HG03457 (cell line): Measurements from ENCODE around the gene CAMK2A.
"Not testable (repeated sequence)": the region's sequence is repeated elsewhere in the genome, so short reads cannot be mapped to it uniquely, and the experiment has no call there.

Source experiments
- ATAC-seq: cut with Tn5 transposase; IDR thresholded peaks from one replicate; pipeline ENCODE4 v1.9.1; 2021; ENCODE audit warnings: moderate number of reproducible peaks; ENCODE audit not compliant: unreplicated experiment

The CAMK2A gene

DNA sequence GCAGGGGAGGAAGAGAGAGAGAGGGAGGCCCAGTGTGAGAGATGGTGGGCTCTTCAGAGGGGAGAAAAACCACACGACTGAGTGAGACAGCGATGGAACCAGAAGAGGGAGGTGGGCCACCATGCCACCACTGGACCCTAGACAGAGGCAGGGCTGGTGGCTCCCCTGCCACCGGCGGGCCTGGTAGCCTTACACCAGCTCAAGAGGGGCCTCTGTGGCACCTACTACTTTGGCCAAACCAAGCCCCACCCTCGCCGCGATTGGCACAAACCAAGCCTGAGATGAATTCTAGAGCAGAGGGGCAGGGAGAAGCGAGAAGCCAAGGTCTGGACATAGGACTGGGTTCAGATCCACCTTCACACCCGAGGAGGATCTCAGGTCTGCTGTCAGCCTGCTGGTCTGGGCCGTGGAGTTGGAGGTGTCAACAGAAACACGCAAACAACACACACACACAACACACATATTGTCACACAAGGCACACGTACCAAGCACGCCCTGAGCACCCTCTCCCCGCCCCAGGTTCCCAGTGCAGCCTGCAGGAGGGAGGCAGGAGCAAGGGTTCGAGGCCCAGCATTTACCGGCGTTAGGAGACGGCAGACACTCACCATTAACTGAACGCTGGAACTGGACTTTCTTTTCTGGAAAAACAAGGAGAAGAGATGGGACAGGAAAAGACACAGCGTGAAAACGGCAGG is 50.3 kb downstream of the CAMK2A start:
- ATAC-seq: no peak

DNA sequence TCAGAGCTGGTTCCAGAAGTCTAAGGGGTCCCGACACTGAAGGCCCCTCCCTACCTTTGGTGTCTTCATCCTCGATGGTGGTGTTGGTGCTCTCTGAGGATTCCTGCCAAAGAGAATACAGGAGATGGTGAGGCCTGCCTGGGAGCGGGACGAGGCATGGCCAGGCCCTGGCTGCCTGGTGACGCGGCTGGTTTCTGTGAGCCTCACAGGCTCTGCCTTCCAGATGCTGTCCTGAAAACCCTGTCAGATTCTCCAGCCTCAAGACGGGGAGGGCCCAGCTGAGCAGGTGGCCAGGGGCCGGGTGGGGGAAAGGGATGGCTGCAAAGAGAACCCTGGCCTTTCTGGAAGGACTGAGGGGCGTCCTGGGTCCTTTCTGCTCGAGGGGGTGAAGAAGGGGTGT is 50.9 kb downstream of the CAMK2A start:
- no peak for ATAC-seq

DNA sequence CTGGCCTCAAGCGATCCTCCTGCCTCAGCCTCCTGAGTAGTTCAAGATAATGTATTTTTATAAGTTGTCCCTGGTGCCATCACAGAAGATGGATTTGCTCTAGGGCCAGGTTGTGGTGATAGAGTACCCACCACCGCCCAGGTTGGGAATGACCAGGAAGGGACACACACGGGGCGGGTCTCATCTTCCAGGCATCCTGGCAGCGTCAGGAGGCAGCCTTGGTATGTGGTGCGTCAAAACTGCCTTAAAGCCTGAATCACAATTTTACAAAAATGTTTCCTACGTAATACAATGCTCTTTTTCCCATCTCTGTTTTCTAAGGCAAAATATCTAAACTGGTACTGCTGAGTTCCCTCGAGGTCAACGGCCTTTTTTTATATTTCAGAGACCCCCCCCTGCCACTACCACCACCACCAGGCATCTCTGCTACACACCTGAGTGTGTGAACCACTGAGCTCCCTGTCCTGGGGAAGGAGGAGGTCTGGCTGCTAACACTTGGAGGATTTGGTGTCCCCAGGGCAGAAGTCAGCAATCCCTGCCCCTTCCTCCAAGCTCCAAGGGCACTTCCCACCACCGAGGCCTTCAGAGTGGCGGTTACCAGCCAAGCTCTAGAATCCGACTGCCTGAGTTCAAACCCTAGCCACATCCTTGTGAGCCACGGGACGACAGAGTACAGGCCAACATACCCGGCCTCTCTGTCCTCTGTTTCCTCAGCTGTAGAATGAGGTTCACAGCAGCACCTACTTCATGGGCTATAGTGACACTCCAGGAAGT is 52.4 kb downstream of the CAMK2A start:
- ATAC-seq: no peak

DNA sequence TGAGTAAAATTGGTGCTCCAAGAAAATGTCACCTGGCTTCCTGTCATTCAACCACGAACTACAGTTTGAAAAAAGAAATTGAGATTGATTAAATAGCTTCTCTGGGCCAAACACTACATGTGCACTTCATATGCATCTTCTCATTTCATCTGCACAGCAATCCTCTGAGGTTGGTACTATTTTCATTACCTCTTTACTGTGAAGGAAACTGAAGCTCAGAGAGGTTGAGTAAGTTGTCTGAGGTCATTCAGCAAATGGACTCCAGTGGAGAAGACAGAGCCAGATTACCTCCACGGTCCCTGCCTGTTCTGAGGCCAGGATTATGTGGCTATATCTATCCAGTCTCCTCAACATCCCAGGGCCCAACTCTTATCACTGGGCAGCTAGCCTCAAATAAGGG is 53.3 kb downstream of the CAMK2A start:
- no peak for ATAC-seq

DNA sequence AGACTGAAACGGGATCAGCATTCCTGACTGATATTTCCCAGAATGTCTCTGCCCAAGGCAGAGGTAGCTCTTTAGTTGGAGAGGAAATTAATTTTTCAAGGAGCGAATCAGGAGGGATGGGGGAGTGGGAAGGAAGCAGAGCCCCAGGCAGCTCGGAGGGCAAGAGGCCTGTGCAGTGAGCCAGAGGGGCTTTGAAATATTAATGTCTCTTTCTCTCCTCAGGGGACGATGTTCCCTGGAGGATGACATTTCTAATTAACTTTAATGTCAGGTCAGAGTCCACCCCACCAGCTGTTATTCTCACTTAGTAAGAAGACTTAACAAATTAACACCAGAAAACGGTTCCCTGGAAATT is 54.1 kb downstream of the CAMK2A start:
- ATAC-seq: no peak

DNA sequence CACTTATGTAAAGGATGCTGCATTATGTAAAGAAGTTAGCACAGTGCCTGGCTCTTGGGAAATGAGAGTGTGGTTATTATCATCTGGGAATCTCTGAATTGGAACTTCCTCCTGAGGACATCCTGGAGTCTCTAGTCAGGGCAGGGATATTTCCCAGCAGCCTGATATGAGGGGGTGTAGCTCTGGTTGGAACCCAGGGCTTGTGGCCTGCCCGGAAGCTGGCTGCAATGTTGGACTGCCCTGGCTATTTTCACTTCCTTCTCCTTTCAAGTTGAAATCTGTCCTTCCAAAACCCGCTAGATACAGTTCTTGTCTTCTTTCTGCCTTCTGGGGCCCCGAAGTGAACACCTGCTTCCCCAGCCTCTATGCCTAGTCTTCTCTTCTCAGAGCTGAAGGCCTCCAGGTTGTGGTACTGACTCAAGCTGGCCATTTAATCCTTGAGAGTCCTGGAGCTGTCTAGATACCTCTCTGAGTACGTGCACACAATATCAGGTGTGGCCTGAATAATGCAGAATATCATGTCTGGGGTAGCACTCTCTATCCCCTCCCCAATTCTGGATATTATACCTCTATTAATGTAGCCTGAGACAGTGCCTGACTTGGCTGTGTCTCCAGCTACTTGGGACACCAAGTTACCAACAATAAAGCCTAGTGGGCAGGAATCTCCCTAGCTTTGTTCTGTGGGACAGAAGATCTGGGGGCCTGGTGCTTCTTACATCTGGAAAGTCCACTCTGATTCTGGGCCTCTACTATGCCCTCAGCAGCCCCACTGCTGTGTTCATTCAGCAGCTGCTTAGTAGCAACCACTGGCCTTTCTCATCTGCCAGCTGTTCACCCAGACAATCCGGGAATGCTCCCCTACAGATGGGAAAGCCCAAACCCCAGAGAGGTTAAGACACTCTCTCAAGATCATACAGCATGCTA is 54.7 kb downstream of the CAMK2A start:
- no peak for ATAC-seq

DNA sequence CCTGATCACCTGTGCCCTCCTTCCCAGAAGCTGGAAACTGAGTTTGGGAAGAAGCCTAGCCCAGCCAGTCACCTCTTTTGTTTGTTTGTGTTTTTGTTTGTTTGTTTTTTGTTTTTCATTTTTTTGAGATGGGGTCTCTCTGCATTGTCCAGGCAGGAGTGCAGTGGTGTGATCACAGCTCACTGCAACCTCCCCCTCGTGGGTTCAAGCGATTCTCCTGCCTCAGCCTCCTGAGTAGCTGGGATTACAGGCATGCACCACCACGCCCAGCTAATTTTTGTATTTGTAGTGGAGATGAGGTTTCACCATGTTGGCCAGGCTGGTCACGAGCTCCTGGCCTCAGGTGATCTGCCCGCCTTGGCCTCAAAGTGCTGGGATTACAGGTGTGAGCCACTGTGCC is 55.9 kb downstream of the CAMK2A start:
- ATAC-seq: not testable (repeated sequence)

DNA sequence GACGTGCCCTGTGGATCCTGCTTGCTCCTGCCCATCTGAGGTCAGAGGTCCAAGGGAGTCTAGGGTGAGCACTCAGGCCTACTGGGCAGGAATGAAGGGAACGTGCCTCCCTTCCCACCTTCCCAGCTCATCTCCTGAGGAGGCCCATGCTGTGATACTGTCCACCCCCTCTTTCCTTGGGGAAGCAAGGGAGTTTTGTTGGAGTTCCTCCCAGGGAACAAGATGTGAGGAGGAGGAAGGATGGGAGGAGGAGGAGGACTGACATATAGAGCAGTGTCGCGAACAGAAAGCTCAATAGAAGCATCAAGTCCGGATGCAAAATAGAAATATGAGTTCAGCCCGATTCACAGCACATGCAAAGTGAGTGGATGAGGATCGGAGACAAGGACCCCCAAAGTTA is 58.7 kb downstream of the CAMK2A start:
- no peak for ATAC-seq

DNA sequence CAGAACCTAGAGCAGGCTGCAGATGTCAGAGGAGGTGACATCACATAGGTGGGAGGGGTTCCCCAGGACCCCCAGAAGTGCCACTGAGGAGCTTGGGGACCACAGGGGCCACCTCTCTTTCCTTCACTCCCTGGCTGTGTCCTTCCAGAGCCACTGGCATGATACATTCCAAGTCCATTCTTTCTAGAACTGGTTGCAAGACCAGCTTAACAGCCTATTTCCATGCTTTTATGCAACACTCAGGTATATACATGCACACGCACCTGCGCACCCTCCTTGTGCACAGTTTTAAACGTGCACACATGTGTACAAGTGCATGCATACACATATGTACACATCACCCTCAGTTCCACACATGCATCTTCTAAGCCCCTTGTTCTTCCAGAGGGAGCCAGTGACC is 60.0 kb downstream of the CAMK2A start:
- no peak for ATAC-seq

DNA sequence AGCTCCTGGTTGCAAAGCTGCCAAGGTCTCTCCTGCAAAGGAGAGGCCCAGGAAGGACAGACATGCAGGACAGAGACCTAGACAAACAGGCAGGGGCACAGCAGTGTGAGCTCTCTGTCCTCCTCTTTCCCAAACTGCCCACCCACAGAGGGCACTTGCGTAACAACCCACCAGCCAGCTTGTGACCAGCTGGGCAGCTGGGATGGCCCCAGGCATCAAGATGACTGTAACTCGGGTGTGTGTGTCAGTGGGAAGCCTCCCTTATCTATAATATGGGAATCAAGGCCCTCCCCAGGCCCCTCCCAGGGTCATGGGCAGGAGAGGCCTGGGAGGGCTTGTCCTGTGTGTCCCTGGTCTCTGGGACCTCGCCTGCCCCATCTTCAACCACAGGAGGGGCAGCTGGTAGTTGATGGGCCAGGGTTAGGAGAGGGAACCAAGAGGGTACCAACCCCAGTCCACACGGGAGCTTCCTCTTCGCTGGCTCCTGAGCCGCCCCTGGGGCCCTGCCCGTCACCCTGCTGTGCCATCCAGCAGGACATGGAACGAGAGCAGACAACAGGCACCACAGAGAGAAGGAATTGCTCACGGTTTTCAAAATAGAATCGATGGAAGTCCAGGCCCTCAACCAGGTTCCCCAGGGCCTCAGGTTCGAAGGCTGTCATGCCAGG is 61.8 kb downstream of the CAMK2A start:
- no peak for ATAC-seq

DNA sequence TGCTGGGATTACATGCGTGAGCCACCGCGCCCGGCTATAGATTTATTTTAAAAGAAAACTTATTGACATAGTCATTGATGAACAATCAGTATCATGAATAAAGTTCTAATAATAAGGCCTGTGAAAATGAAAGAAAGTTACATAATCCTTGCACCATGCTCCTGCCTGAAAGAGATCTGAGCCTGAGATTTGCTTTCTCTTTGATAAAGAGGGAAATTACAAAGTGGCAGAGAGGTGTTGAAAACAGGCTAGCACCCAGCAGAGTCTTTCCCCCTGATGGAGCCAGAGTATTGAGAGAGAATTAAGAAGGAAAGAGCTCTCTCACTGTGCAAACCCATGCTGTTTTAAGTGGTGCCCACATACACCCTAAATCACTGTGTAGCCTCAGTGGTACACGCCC is 62.5 kb downstream of the CAMK2A start:
- no peak for ATAC-seq

DNA sequence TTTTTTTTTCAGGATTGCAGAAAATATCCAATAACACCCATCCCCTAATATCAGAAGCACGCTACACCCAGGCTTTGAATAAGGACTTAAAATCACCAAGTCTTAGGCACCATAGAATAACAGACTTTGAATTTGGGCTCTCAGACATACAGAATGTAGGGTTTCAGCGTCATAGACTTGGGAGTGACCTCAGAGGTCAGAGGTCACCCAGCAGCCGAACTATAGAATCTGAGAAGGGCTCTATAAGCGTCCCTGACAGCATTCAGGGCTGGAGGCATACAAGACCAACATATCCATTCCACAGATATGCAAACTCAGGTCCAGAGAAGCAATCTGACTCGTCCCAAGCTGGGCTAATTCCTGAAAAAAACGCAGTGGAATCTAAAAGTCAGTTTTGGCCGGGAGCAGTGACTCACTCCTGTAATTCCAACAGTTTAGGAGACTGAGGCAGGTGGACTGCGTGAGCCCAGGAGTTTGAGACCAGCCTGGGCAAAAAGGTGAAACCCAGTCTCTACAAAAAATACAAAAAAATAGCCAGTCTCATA is 65.0 kb downstream of the CAMK2A start:
- ATAC-seq: no peak

DNA sequence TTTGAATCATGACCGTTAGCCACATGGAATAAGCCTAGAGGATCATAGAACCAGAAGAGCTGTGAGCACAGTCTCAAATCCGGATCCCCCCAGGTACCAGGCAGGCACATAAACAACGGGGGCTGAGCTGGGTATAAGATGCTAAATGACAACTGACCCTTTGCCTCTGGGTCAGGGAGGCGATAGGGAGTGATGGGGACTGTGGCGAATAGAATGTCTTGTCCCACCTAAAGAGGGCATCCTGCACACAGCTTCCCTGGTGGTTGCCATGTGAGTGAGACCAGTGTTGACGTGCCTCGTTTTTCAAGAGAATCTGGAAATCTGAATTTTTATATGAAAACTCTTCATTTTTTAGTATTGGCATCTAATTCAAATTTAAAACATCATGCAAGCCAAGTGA is 66.1 kb downstream of the CAMK2A start:
- no peak for ATAC-seq

DNA sequence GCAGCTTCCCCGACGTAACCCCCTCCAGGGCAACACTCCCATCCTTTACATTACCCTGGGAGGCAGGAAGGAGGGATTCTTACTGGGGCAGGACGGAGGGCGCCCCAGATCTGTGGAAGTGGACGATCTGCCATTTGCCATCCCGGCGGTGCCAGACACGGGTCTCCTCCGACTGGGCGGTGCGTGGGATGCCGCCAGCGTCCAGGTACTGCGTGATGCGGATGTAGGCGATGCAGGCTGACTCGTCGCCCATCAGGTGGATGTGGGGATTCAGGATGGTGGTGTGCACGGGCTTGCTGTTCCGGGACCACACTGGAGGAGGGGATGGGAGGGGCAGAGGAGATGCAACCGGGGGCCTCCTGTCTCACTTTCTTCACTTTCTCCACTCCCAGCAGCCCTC is 66.7 kb downstream of the CAMK2A start:
- no peak for ATAC-seq

DNA sequence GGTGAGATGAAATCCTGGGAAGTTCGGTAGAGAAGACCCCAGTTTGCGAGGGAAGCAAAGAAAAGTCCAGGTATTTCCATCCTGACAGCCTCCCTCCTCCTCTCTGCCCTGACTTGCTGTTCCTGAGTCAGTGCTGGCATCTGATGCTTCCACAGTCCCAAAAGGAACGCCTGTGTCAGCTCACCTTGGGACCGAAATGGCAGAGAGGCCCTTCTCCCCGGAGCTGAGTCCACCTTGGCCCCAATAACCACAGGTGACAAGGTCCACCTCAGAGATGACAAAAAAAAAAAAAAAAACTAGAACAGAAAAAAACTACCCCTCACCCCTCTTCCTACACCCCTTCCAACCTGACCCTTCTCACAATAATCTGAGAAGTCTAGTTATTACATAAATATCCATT is 68.1 kb downstream of the CAMK2A start:
- ATAC-seq: no peak

DNA sequence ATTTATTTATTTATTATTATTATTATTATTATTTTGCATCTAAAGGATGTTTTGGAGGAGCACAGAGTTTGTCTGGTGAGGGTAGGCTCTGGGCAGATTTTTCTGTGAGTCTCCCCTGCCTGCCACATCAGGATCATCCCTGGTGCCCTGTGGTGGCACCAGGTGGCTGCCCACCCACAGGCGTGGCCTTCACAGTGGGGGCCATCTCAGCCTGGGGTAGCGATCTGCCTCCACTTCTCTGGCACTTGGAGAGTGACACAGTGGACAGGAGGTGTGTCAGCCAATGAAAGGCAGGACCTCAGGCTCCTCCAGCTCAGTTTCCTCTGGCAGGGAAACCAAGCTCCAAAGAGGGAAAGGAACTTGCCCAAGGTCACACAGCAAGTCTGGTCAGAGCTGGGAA is 69.7 kb downstream of the CAMK2A start:
- ATAC-seq: no peak

DNA sequence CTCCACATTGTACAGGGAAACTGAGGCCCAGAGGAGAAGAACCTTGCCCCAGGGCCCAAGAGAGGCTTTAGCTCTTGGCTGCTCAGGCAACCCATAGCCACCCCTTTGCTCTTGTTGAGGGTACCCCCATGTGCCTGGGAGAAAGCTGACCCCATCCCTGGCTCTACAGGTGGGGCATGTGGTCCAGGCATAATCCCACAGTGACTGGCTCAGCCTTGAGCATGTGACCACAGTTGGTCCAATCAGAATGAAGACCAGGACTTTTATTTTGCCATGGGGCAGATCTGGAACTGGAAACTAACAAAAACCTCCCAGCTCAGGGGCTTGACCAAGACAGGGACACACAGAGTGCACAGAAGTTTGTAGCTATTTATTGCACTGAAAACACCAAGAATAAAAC is 70.4 kb downstream of the CAMK2A start:
- no peak for ATAC-seq

DNA sequence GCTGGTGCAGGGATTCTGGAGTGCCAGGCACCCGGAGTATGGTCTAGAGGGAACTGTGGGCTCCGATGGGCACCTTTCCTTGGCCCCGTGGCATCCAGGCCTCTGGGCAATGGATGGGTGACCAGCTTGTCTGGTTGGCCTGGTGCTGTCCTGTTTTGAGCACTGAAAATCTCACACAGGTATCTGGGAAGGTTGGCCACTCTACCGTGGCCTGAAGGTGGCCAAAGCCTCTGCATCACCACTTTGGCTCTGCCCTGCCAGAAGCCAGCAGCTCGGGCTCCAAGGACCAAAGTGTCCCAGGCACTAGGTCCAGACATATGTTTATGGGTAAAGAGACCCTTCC is 70.9 kb downstream of the CAMK2A start:
- no peak for ATAC-seq

DNA sequence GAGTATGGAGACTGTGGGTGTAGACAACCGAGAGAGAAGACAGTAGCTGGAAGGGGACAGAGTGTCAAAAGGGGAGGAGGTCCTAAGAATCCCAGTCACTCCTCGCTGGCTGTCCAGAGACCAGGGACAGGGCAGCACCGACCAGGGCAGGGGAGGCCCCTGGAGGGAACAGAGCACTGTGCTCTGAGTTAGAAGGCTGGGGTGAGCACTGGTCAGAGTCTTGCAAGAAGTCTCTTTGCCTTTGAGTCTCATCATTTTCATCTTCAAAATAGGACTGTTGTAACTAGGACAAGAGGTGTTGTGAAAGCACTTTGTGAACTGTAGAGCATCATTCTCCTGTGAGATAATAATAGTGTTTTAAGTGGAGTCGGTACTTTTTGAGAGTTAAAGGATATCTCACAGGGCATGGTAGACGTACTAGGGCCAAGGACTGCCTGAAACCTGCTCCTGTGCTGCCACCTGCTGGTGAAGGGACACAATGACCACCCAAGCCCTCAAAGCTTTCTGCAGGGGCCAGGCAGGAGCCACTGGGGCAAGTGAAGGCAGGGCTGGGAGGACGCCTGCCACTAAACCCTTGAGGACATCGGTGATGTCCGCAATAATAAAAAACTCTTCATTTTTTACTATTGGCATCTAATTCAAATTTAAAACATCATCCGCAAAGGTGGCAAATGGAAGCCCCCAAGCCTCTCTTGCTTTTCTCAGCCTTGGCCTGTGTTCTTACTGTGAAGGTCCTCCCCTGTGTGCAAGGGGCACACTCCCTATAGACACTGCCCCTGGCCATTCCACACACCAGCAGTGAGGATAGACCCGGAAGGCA is 71.5 kb downstream of the CAMK2A start:
- no peak for ATAC-seq

DNA sequence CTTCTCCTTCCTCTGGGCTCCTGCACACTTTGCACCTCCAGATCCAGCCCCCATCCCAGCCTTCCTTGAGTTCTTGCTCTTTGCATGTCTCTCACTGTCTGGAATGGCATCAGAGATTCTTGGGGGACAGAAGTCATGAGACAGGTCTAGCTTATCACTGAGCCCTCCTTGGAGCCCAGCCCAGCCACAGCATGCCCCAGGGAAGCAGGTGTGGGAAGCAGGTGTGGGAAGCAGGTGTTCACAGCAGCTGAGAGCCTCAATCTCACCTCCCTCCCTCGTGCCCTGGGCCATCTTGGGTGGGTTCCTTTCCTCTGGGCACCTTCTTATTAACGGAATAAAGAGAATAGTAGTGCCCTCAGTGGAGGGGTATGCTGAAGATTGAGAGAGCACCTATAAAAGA is 72.5 kb downstream of the CAMK2A start:
- ATAC-seq: no peak
